ENCODE results near the gene CXCL3.

Gene CXCL3

GRCh38 chr4:74055096-74055495 lies 16.6 kb upstream of the CXCL3 start:
- no peak for DNase-seq

GRCh38 chr4:74054483-74055047 lies 16.1 kb upstream of the CXCL3 start:
- no peak for DNase-seq

- no peak for DNase-seq
Measured at GRCh38 chr4:74047152-74047551, 8.7 kb upstream of the CXCL3 start.

- no peak for DNase-seq
Measured at GRCh38 chr4:74045772-74046171, 7.3 kb upstream of the CXCL3 start.

GRCh38 chr4:74045247-74045646 lies 6.8 kb upstream of the CXCL3 start:
- DNase-seq = no peak

- peak; percentile 72 for DNase-seq
Measured at GRCh38 chr4:74044677-74045076, 6.2 kb upstream of the CXCL3 start.

GRCh38 chr4:74042681-74043080 lies 4.2 kb upstream of the CXCL3 start:
- DNase-seq = no peak

GRCh38 chr4:74041418-74041817 lies 2.9 kb upstream of the CXCL3 start:
- no peak for DNase-seq

- no peak for DNase-seq
Measured at GRCh38 chr4:74039315-74039763, 850 bp upstream of the CXCL3 start.

- no peak for DNase-seq
Measured at GRCh38 chr4:74038086-74038424, 434 bp downstream of the CXCL3 start.

- DNase-seq = no peak
Measured at GRCh38 chr4:74037076-74037955, 1.2 kb downstream of the CXCL3 start.

GRCh38 chr4:74033739-74034138 lies 4.8 kb downstream of the CXCL3 start:
- DNase-seq = peak; percentile 62

GRCh38 chr4:74032064-74032463 lies 6.4 kb downstream of the CXCL3 start:
- DNase-seq = peak; percentile 65

- no peak for DNase-seq
Measured at GRCh38 chr4:74031576-74031975, 6.9 kb downstream of the CXCL3 start.

GRCh38 chr4:74030285-74030684 lies 8.2 kb downstream of the CXCL3 start:
- DNase-seq = no peak

GRCh38 chr4:74028504-74028903 lies 10.0 kb downstream of the CXCL3 start:
- no peak for DNase-seq

GRCh38 chr4:74023709-74024108 lies 14.8 kb downstream of the CXCL3 start:
- no peak for DNase-seq

- DNase-seq = no peak
Measured at GRCh38 chr4:74021601-74022000, 16.9 kb downstream of the CXCL3 start.

GRCh38 chr4:74018771-74019170 lies 19.7 kb downstream of the CXCL3 start:
- DNase-seq = no peak

- no peak for DNase-seq
Measured at GRCh38 chr4:74018116-74018515, 20.4 kb downstream of the CXCL3 start.

GRCh38 chr4:74016068-74016467 lies 22.4 kb downstream of the CXCL3 start:
- no peak for DNase-seq

GRCh38 chr4:74015126-74015780 lies 23.2 kb downstream of the CXCL3 start:
- no peak for DNase-seq

- peak; percentile 7 for DNase-seq
Measured at GRCh38 chr4:74014332-74014731, 24.2 kb downstream of the CXCL3 start.

GRCh38 chr4:74013264-74013663 lies 25.2 kb downstream of the CXCL3 start:
- no peak for DNase-seq
